PC-9 (cell line): ENCODE data around the gene GALNT11. TPM values are rescaled to one million over a fixed set of nuclear protein-coding genes. Genes with fewer than 3 reads are reported as not detected.

Experiments
- BruUV-seq: library from RNA; stranded (reverse); fragments of 400-500 nt; replicated peaks from 2 replicates; lab custom pipeline; 2021; lab: Mats Ljungman, UMichigan
- CTCF ChIA-PET: fragments of 300-600 bp; sonication (Branson Sonifier 250); formaldehyde crosslinking; loops from one replicate; lab custom pipeline; 2022; ENCODE audit warnings: antibody characterized with exemption; lab: Charles Lee
- POLR2A ChIA-PET: fragments of 300-600 bp; sonication (Branson Sonifier 250); formaldehyde crosslinking; loops from one replicate; lab custom pipeline; 2022; ENCODE audit warnings: antibody characterized with exemption; ENCODE audit not compliant: unreplicated experiment; lab: Charles Lee
- DNase-seq, 2 experiments: peaks; one replicate each; pipeline versions ENCODE4 v3.0.0 to v3.0.0-alpha.2; 2015 to 2022; ENCODE audit warnings: mixed read lengths in 1 of 2
- H2AFZ ChIP-seq: fragments of 200-600 bp; sonication (generic); 2 replicates; pipeline ENCODE4 v1.8.1; 2017; ENCODE audit warnings: antibody characterized with exemption
- H3F3A ChIP-seq: fragments of 200-600 bp; sonication (generic); 2 replicates; pipeline ENCODE4 v1.8.1; 2017; ENCODE audit warnings: antibody characterized with exemption, mild to moderate bottlenecking, low read depth; ENCODE audit not compliant: insufficient read depth
- H3K27ac ChIP-seq: fragments of 200-600 bp; sonication (generic); 2 replicates; pipeline ENCODE4 v1.6.1; 2016; ENCODE audit warnings: mixed run types
- H3K27me3 ChIP-seq: fragments of 200-600 bp; sonication (generic); 2 replicates; pipeline ENCODE4 v1.6.1; 2016; ENCODE audit warnings: low read depth, mixed run types; ENCODE audit not compliant: insufficient read depth
- H3K36me3 ChIP-seq: fragments of 200-600 bp; sonication (generic); 2 replicates; pipeline ENCODE4 v1.6.1; 2016; ENCODE audit warnings: low read depth, mixed run types
- H3K4me1 ChIP-seq: fragments of 200-600 bp; sonication (generic); replicated peaks from 2 replicates; pipeline ENCODE4 v1.6.1; 2016; ENCODE audit warnings: mixed run types; ENCODE audit not compliant: insufficient read depth
- H3K4me2 ChIP-seq: fragments of 200-600 bp; sonication (generic); 2 replicates; pipeline ENCODE4 v1.6.1; 2017; ENCODE audit warnings: mixed run types
- H3K4me3 ChIP-seq: fragments of 200-600 bp; sonication (generic); 2 replicates; pipeline ENCODE4 v1.6.1; 2016; ENCODE audit warnings: mixed run types
- H3K79me2 ChIP-seq: fragments of 200-600 bp; sonication (generic); 2 replicates; pipeline ENCODE4 v1.6.1; 2017; ENCODE audit warnings: low read depth, mixed run types
- H3K9me2 ChIP-seq: fragments of 200-600 bp; sonication (generic); 2 replicates; pipeline ENCODE4 v1.8.1; 2017; ENCODE audit warnings: mild to moderate bottlenecking; ENCODE audit not compliant: insufficient read depth
- H3K9me3 ChIP-seq: fragments of 200-600 bp; sonication (generic); 2 replicates; pipeline ENCODE4 v1.8.1; 2016; ENCODE audit warnings: low read depth; ENCODE audit not compliant: insufficient read depth
- H4K20me1 ChIP-seq: fragments of 200-600 bp; sonication (generic); 2 replicates; pipeline ENCODE4 v1.8.1; 2017; ENCODE audit not compliant: insufficient read depth
- CTCF ChIP-seq: fragments of 200-600 bp; sonication (generic); conservative IDR thresholded peaks from 2 replicates; pipeline ENCODE4 v1.6.1; 2017; ENCODE audit warnings: mixed run types, antibody characterized with exemption, mild to moderate bottlenecking, moderate library complexity
- EZH2 ChIP-seq: fragments of 200-600 bp; sonication (generic); IDR thresholded peaks from 2 replicates; pipeline ENCODE4 v1.8.0; 2017; ENCODE audit warnings: antibody characterized with exemption, low read depth
- intact Hi-C: fragments of 100-400 bp; cut with micrococcal nuclease; formaldehyde crosslinking; loops from one replicate; pipeline ENCODE4 v1.10.0; 2022; ENCODE audit not compliant: unreplicated experiment
- total RNA-seq: library from RNA; stranded (reverse); gene quantifications from 2 replicates; pipeline ENCODE4 v1.2.3, GENCODE V29; 2021

GALNT11 gene
- total RNA-seq, 1 experiment from 2014 or later: 28.8 TPM

DNA sequence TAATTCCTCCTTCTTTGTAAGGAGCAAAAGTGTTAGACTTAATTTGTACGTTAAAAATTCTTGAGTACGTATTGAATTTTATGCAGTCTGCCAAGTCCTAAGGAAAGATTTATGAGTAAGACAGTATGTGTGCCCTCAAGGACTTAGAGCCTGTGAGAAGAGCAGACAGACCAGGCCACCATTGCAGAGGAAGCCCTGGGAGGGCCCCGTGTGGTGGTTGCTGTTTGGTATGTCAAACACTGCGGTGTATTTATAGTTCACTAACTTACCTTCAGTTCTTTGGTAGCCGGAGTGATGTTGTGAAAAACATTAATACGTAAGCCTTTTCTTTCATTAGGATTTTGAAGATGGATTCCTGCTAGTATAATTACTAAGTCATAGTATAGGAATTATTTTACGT is 82.9 kb downstream of the GALNT11 start:
- Histone ChIP-seq H3K27me3 (no peaks in the 10 kb centered on the region), H3K27ac (no peak overlapping the region), H3K4me1 (no peaks in the 10 kb centered on the region), H3F3A (0 out of 2 replicates have a peak, but pooled peaks cover 5% of the 10 kb centered on the region), H3K36me3 (no peaks in the 10 kb centered on the region), H4K20me1 (no peaks in the 10 kb centered on the region), H3K9me3 (no peaks in the 10 kb centered on the region), H3K4me2 (no peak overlapping the region), H3K4me3 (no peak overlapping the region), H2AFZ (no peak overlapping the region), H3K79me2 (no peaks in the 10 kb centered on the region), H3K9me2 (no peaks in the 10 kb centered on the region)
- TF ChIP-seq CTCF: no peak
- TF ChIP-seq EZH2: no peak
- intact Hi-C loops: no loop called here
- DNase-seq: no peak
- no TSS peak for BruUV-seq
- CTCF ChIA-PET: no interaction called here
- POLR2A ChIA-PET: interaction anchor here (0.7 kb wide), 1 partner anchor 86 kb away, joined by 3 read pairs; no protein-coding TSS in a partner anchor

DNA sequence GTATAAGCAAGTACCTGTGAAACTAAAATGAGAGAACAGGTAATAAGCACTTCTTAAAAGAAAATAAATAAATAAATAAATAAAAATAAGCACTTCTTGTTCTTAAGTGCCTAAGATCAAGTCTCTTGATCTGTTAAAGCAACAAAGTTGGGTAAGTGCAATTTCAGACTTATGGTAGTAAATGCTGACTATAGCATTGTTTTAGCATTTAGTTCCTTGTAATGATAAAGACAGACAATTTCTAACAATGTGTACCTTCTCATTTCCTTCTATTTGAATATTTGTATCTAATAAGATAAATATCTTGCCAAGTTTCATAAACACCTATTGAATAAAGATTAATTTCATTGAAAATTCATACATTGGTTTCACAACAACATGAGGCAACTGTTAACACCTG is 87.4 kb downstream of the GALNT11 start:
- ChIA-PET POLR2A (interaction anchor here (0.6 kb wide), 1 partner anchor 481 kb away, joined by 3 read pairs; no protein-coding TSS in a partner anchor), CTCF (no interaction called here)
- no peak overlapping the region for H3K4me2 ChIP-seq
- no peaks in the 10 kb centered on the region for H3K9me3 ChIP-seq
- no peaks in the 10 kb centered on the region for H4K20me1 ChIP-seq
- no TSS peak for BruUV-seq
- intact Hi-C loops: no loop called here
- TF ChIP-seq CTCF (no peak), EZH2 (no peak)
- no peak overlapping the region for H3K27ac ChIP-seq
- H3K4me3 ChIP-seq: no peak overlapping the region
- H3K27me3 ChIP-seq: no peaks in the 10 kb centered on the region
- H3K36me3 ChIP-seq: peaks cover 8% of the 10 kb centered on the region
- no peaks in the 10 kb centered on the region for H3F3A ChIP-seq
- H3K79me2 ChIP-seq: no peaks in the 10 kb centered on the region
- H3K9me2 ChIP-seq: no peaks in the 10 kb centered on the region
- no peak for DNase-seq
- H3K4me1 ChIP-seq: no peaks in the 10 kb centered on the region
- no peak overlapping the region for H2AFZ ChIP-seq

DNA sequence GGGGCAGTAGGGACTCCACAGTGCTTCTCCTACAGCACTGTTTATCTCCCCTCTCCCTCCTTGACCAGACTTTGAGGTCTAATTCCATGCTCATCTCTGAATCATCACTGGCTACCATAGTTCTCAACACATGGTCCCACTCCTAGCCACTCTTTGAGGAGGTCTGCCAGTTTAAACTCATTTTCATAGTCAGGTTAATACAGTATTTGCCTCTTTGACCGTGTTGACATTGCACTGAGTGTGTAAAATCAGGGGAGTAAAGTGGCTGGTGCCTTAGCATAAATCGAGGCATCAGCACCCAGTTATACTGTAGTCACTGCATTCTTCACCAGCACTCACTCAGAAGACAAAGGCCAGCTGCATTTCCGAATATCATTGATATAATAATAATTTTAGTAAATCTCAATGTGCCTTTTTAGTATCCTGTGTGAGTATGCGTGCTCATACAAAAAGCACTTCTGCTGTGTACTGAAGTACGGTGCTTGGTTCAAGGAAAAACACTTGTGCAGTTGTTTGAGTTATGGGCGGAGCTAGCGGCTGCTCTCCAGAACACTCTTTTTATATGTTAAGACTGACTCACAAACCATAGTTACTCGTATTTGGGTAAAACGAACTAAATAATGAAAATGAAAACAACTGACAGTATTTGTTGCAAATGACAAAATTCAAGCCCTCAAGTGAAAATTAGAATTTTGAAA is 89.7 kb downstream of the GALNT11 start:
- H4K20me1 ChIP-seq: no peaks in the 10 kb centered on the region
- no TSS peak for BruUV-seq
- H3F3A ChIP-seq: no peaks in the 10 kb centered on the region
- DNase-seq: no peak
- POLR2A ChIA-PET: no interaction called here
- CTCF ChIA-PET: interaction anchor here (0.6 to 0.7 kb wide), 2 partner anchors 307 to 365 kb away, joined by 3 to 7 read pairs; no protein-coding TSS in a partner anchor
- H3K9me3 ChIP-seq: no peaks in the 10 kb centered on the region
- H3K4me2 ChIP-seq: no peak overlapping the region
- no peaks in the 10 kb centered on the region for H3K9me2 ChIP-seq
- H3K4me3 ChIP-seq: no peak overlapping the region
- no peak overlapping the region for H2AFZ ChIP-seq
- H3K27ac ChIP-seq: no peak overlapping the region
- H3K79me2 ChIP-seq: no peaks in the 10 kb centered on the region
- no peak for TF ChIP-seq CTCF
- no peak for TF ChIP-seq EZH2
- H3K27me3 ChIP-seq: no peaks in the 10 kb centered on the region
- intact Hi-C loops: no loop called here
- no peaks in the 10 kb centered on the region for H3K4me1 ChIP-seq
- H3K36me3 ChIP-seq: peaks cover 18% of the 10 kb centered on the region
